ENCODE data around the gene SLC24A4.

DNA sequence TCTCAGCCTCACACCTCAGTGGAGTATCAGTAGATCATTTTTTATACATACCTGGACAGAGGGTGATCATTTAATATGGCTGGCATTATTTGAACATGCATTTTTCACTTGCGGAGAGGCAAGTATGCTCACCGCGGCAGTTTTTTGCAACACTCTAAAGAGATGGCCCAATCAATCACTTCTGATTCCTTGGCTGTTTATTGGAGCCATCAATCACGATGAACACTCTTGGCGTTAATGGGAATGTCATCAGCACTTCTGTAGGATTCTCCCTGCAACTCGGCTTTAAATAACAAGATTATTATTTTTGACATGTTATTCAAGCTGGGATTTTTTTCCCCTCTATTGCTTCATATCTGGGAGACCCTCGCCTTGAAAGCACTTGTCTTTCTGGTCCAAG is 46.9 kb upstream of the SLC24A4 start:
- TF ChIP-seq CTCF (IDR thresholded peaks at IDR 0.05; ENCODE audit: low read depth, low read length, poor library complexity, severe bottlenecking): no peak
- TF ChIP-seq EZH2phosphoT487 (IDR thresholded peaks at IDR 0.05; ENCODE audit: borderline replicate concordance, low read length): no peak
